ENCODE results near the gene SUMO1. TPM values are rescaled to one million over a fixed set of nuclear protein-coding genes. Genes with fewer than 3 reads are reported as not detected.

Gene SUMO1
- total RNA-seq, 2 experiments from 2014 or later = 72.1 to 72.9 TPM

- ChIA-PET POLR2A (interaction anchor here (0.7 to 0.9 kb wide), 2 partner anchors 107 to 1406 kb away, joined by 3 read pairs; partner anchors contain the start of gene BMPR2), CTCF (interaction anchor here (0.9 kb wide), 1 partner anchor 28 kb away, joined by 3 read pairs; no protein-coding TSS in a partner anchor)
- intact Hi-C loops (cut with DNase I, micrococcal nuclease) = loop anchor here (5.0 to 10.0 kb wide), 7 partner anchors 57 to 1015 kb away; partner anchors contain the start of genes ALS2 (in 1 of the 2), BMPR2 (in 1 of the 2), STRADB (in 1 of the 2) and TRAK2 (in 1 of the 2)
- peaks cover 55% of the 10 kb centered on the region for H3K4me1 ChIP-seq (ENCODE audit: insufficient read depth, low read length)
- peak overlapping the region; percentile 25 for H3K4me3 ChIP-seq (ENCODE audit: low read length)
- ATAC-seq (ENCODE audit: poor library complexity) (no peak), DNase-seq (peak in 3 of 14 experiments; percentile 54 to 64 (median 58))
- no peak overlapping the region for H3K27ac ChIP-seq (ENCODE audit: low read depth in 1 of 2, low read length in 2 of 2)
- Mint-ChIP-seq H3K36me3 (ENCODE audit: low read depth) (peaks cover 24% of the 10 kb centered on the region), H3K4me3 (peak overlapping the region; percentile 87), H3K9me3 (no peaks in the 10 kb centered on the region), H3K27ac (peak overlapping the region; percentile 78), H3K27me3 (no peaks in the 10 kb centered on the region), H3K4me1 (ENCODE audit: low read depth) (peaks cover 46% of the 10 kb centered on the region)
- no peaks in the 10 kb centered on the region for H3K9me3 ChIP-seq (ENCODE audit: control insufficient read depth in 1 of 2, insufficient read depth in 1 of 2, low read length in 2 of 2)
- peaks cover 1% of the 10 kb centered on the region for H3K36me3 ChIP-seq (ENCODE audit: insufficient read depth, low read length)
- no peak for TF ChIP-seq CTCF (IDR thresholded peaks at IDR 0.05)
- H3K27me3 ChIP-seq (ENCODE audit: control insufficient read depth in 1 of 2, insufficient read depth in 2 of 2, low read length in 2 of 2) = no peaks in the 10 kb centered on the region
These were observed 31.2 kb upstream of the SUMO1 start for GRCh38 chr2:202269585-202269984.

- Histone ChIP-seq H3K27ac (ENCODE audit: low read depth in 1 of 2, low read length in 2 of 2) (peak overlapping the region in 1 of 2 donors; percentile 99), H3K9me3 (ENCODE audit: control insufficient read depth in 1 of 2, insufficient read depth in 1 of 2, low read length in 2 of 2) (no peaks in the 10 kb centered on the region), H3K4me3 (ENCODE audit: low read length) (peak overlapping the region; percentile 97), H3K36me3 (ENCODE audit: insufficient read depth, low read length) (no peaks in the 10 kb centered on the region), H3K4me1 (ENCODE audit: insufficient read depth, low read length) (peaks cover 46% of the 10 kb centered on the region), H3K27me3 (ENCODE audit: control insufficient read depth in 1 of 2, insufficient read depth in 2 of 2, low read length in 2 of 2) (no peaks in the 10 kb centered on the region)
- DNase-seq (peak in 3 of 14 experiments; percentile 37 to 50 (median 37)), ATAC-seq (ENCODE audit: poor library complexity) (no peak)
- H3K27me3 Mint-ChIP-seq = no peaks in the 10 kb centered on the region
- peaks cover 32% of the 10 kb centered on the region for H3K4me1 Mint-ChIP-seq (ENCODE audit: low read depth)
- POLR2A ChIA-PET = interaction anchor here (0.6 to 4.0 kb wide), 9 partner anchors 11 to 1601 kb away, joined by 3 to 34 read pairs (median 5); partner anchors contain the start of genes CLK1, CYP20A1 and SUMO1
- TF ChIP-seq CTCF (IDR thresholded peaks at IDR 0.05) = no peak
- H3K27ac Mint-ChIP-seq = no peak overlapping the region
- no peak overlapping the region for H3K4me3 Mint-ChIP-seq
- H3K36me3 Mint-ChIP-seq (ENCODE audit: low read depth) = peaks cover 20% of the 10 kb centered on the region
- intact Hi-C loops (cut with DNase I, micrococcal nuclease) = loop anchor here (2.0 to 10.0 kb wide), 9 partner anchors 13 to 1379 kb away; partner anchors contain the start of genes ALS2 (in 1 of the 2), BMPR2 (in 1 of the 2), NIF3L1 (in 1 of the 2) and PPIL3 (in 1 of the 2)
- CTCF ChIA-PET = interaction anchor here (0.6 to 1.5 kb wide), 2 partner anchors 19 to 548 kb away, joined by 3 read pairs; no protein-coding TSS in a partner anchor
- no peaks in the 10 kb centered on the region for H3K9me3 Mint-ChIP-seq
These were observed 29.1 kb upstream of the SUMO1 start for GRCh38 chr2:202267495-202267894.

GRCh38 chr2:202265467-202266277 is 27.3 kb upstream of the SUMO1 start, which contains the start of gene NOP58:
Gene NOP58 (plus strand): TSS chr2:202265763. CDS start chr2:202265942, 179 bp downstream.
- Mint-ChIP-seq H3K27ac (no peak within 1 kb of the TSS), H3K27me3 (no peaks in the 10 kb centered on the region), H3K36me3 (ENCODE audit: low read depth) (peaks cover 16% of the 10 kb centered on the region), H3K9me3 (no peaks in the 10 kb centered on the region), H3K4me1 (ENCODE audit: low read depth) (peaks cover 21% of the 10 kb centered on the region), H3K4me3 (peak within 1 kb of the TSS; percentile 80)
- no peak for TF ChIP-seq CTCF (IDR thresholded peaks at IDR 0.05)
- intact Hi-C loops (cut with DNase I, micrococcal nuclease) = loop anchor here (1.0 to 10.0 kb wide), 10 partner anchors 15 to 1377 kb away; partner anchors contain the start of genes ALS2 (in 1 of the 2), BMPR2 (in 1 of the 2), NIF3L1 (in 1 of the 2) and PPIL3 (in 1 of the 2)
- DNase-seq (peak; percentile 75 to 97 (median 84)), ATAC-seq (ENCODE audit: poor library complexity) (peak; percentile 80)
- Histone ChIP-seq H3K27me3 (ENCODE audit: control insufficient read depth in 1 of 2, insufficient read depth in 2 of 2, low read length in 2 of 2) (no peaks in the 10 kb centered on the region), H3K4me1 (ENCODE audit: insufficient read depth, low read length) (peaks cover 29% of the 10 kb centered on the region), H3K27ac (ENCODE audit: low read depth in 1 of 2, low read length in 2 of 2) (peak within 1 kb of the TSS; percentile 97 to 99), H3K36me3 (ENCODE audit: insufficient read depth, low read length) (no peaks in the 10 kb centered on the region), H3K9me3 (ENCODE audit: control insufficient read depth in 1 of 2, insufficient read depth in 1 of 2, low read length in 2 of 2) (no peaks in the 10 kb centered on the region), H3K4me3 (ENCODE audit: low read length) (peak within 1 kb of the TSS; percentile 97)
- POLR2A ChIA-PET = interaction anchor here (0.7 to 4.0 kb wide), 5 partner anchors 9 to 973 kb away, joined by 3 to 34 read pairs (median 3); partner anchors contain the start of genes BMPR2, CYP20A1 and SUMO1
- CTCF ChIA-PET = interaction anchor here (0.7 kb wide), 1 partner anchor 37 kb away, joined by 3 read pairs; no protein-coding TSS in a partner anchor

All from CD4-positive, alpha-beta T cell (primary cell).